Left ventricle myocardium inferior (tissue), 1 donor: Measurements from ENCODE around the gene OCA2. TPM values are rescaled to one million over a fixed set of nuclear protein-coding genes. Genes with fewer than 3 reads are reported as not detected.

ENCODE experiments used
- DNase-seq: peaks from one replicate; pipeline ENCODE4 v3.0.0-alpha.2; 2020
- H3K27ac ChIP-seq: fragments of 200-600 bp; replicated peaks from 2 replicates; pipeline ENCODE4 v1.8.0; 2021
- H3K27me3 ChIP-seq: fragments of 200-600 bp; 2 replicates; pipeline ENCODE4 v1.8.0; 2021; ENCODE audit warnings: low read depth
- H3K36me3 ChIP-seq: fragments of 200-600 bp; 2 replicates; pipeline ENCODE4 v1.8.0; 2021
- H3K4me1 ChIP-seq: fragments of 200-600 bp; 2 replicates; pipeline ENCODE4 v1.8.0; 2021
- H3K4me3 ChIP-seq: fragments of 200-600 bp; 2 replicates; pipeline ENCODE4 v1.8.0; 2021; ENCODE audit warnings: mild to moderate bottlenecking, moderate library complexity
- H3K9me3 ChIP-seq: fragments of 200-600 bp; replicated peaks from 2 replicates; pipeline ENCODE4 v1.8.0; 2021
- intact Hi-C: fragments of 100-400 bp; cut with micrococcal nuclease; formaldehyde crosslinking; loops from one replicate; pipeline ENCODE4 v1.11.0; 2022
- total RNA-seq: library from RNA; stranded (reverse); fragmentation: NEBNext Ultra II Directional; extraction: Animal tissue kit (Norgen Biotek cat#: 25700); gene quantifications from one replicate; pipeline ENCODE4 v1.2.1, GENCODE V29; 2021
- TF ChIP-seq, protein P1 (sequence below): fragments of 200-600 bp; IDR thresholded peaks from 2 replicates; pipeline ENCODE4 v1.8.0; 2021; ENCODE audit warnings: antibody characterized with exemption, mild to moderate bottlenecking, borderline replicate concordance
- donor health status: DM: no; HTN: yes; CAD: no; lungs with severe emphysema.

OCA2 gene
- total RNA-seq, 1 donor from 2014 or later: not detected

GRCh38 chr15:27846722-27847395 lies 252.3 kb downstream of the OCA2 start:
- peaks cover 9% of the 10 kb centered on the region for H3K9me3 ChIP-seq
- no peaks in the 10 kb centered on the region for H3K27me3 ChIP-seq
- no peak overlapping the region for H3K4me3 ChIP-seq
- intact Hi-C loops: no loop called here
- no peaks in the 10 kb centered on the region for H3K4me1 ChIP-seq
- DNase-seq: no peak
- H3K27ac ChIP-seq: no peak overlapping the region
- no peaks in the 10 kb centered on the region for H3K36me3 ChIP-seq
- TF ChIP-seq, protein P1, sequence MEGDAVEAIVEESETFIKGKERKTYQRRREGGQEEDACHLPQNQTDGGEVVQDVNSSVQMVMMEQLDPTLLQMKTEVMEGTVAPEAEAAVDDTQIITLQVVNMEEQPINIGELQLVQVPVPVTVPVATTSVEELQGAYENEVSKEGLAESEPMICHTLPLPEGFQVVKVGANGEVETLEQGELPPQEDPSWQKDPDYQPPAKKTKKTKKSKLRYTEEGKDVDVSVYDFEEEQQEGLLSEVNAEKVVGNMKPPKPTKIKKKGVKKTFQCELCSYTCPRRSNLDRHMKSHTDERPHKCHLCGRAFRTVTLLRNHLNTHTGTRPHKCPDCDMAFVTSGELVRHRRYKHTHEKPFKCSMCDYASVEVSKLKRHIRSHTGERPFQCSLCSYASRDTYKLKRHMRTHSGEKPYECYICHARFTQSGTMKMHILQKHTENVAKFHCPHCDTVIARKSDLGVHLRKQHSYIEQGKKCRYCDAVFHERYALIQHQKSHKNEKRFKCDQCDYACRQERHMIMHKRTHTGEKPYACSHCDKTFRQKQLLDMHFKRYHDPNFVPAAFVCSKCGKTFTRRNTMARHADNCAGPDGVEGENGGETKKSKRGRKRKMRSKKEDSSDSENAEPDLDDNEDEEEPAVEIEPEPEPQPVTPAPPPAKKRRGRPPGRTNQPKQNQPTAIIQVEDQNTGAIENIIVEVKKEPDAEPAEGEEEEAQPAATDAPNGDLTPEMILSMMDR: no peak

GRCh38 chr15:27845535-27846369 lies 253.4 kb downstream of the OCA2 start:
- no peaks in the 10 kb centered on the region for H3K27me3 ChIP-seq
- no peak overlapping the region for H3K27ac ChIP-seq
- TF ChIP-seq, protein P1: no peak
- no peak for DNase-seq
- H3K36me3 ChIP-seq: no peaks in the 10 kb centered on the region
- H3K4me3 ChIP-seq: no peak overlapping the region
- peaks cover 7% of the 10 kb centered on the region for H3K9me3 ChIP-seq
- intact Hi-C loops: no loop called here
- H3K4me1 ChIP-seq: no peaks in the 10 kb centered on the region

DNA sequence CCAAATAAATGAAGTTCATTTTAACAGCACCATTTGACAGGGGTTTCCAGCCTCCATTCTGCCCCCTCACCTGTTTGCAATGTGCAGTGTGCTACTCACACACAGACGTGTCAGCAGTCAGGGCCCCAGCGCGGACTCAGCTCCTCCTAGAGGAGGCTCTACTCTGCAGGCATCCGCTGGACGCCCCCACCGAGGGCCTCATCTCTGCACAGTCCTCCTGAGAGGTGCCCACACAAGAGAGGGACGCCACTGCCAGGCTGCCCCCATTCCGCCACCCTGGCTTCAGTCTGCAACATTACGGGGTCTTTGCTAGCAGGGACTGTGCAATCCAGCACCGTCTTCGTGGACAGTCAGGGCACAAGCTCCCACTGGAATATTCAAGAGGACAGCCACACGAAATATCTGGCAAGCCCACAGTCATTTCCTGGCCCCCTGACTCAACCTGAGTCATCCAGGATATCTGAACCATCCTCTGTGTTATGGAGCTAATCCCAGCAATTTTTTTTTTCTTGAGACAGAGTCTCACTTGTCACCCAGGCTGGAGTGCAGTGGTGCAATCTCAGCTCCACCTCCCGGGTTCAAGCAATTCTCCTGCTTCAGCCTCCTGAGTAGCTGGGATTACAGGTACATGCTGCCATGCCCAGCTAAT lies 255.0 kb downstream of the OCA2 start:
- Histone ChIP-seq H3K9me3 (peaks cover 7% of the 10 kb centered on the region), H3K36me3 (no peaks in the 10 kb centered on the region), H3K4me1 (no peaks in the 10 kb centered on the region), H3K27ac (no peak overlapping the region), H3K4me3 (no peak overlapping the region), H3K27me3 (no peaks in the 10 kb centered on the region)
- TF ChIP-seq, protein P1: no peak
- DNase-seq: no peak
- intact Hi-C loops: no loop called here

GRCh38 chr15:27843146-27843545 lies 256.0 kb downstream of the OCA2 start:
- no peak for DNase-seq
- Histone ChIP-seq H3K4me1 (no peaks in the 10 kb centered on the region), H3K4me3 (no peak overlapping the region), H3K36me3 (no peaks in the 10 kb centered on the region), H3K27me3 (no peaks in the 10 kb centered on the region), H3K27ac (no peak overlapping the region), H3K9me3 (peaks cover under 1% of the 10 kb centered on the region)
- intact Hi-C loops: no loop called here
- TF ChIP-seq, protein P1: no peak

- intact Hi-C loops: no loop called here
- Histone ChIP-seq H3K4me3 (no peak overlapping the region), H3K27ac (no peak overlapping the region), H3K36me3 (no peaks in the 10 kb centered on the region), H3K4me1 (no peaks in the 10 kb centered on the region), H3K9me3 (no peaks in the 10 kb centered on the region), H3K27me3 (peaks cover 5% of the 10 kb centered on the region)
- DNase-seq: no peak
- TF ChIP-seq, protein P1: no peak
Observed at GRCh38 chr15:27842526-27842925, 256.6 kb downstream of the OCA2 start.
